ENCODE measurements around the gene CYBC1.
"Not testable (repeated sequence)": the region's sequence is repeated elsewhere in the genome, so short reads cannot be mapped to it uniquely, and the experiment has no call there.

Gene CYBC1

DNA sequence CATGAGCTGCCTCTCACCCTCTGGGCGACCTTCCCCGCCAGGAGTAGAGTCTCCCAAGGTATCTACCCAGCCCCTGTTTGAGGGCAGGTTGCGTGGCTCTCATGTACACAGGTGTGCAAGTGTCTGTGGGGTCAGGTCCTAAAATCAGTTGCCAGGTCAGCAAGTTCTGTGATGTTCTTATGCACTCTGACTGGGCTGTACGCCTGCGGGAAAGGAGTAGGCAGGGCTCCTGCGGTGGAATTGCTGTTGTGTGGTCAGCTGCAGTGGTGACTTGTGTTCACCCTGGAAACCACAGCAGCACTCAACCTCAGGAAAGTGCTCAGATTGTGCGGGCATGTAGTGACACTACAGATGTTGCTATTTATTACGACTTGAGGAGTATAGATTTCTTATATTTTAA is 27.4 kb upstream of the CYBC1 start:
- no peak for DNase-seq

DNA sequence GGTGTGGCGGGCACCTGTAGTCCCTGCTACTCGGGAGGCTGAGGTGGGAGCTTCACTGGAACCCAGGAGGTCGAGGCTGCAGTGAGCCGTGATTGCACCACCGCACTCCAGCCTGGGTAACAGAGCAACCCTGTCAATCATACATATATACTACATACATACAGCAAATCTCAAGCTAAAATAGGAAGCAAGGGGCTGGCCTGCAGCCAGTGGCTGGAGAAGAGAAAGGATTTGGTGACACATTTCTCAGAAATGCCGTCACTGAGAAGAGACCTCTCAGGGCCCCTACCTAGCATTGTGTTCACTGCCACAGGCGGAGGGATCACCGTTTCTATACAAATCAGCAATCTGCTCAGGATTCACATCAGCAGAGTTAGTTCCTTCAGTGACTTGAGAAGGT is 24.9 kb upstream of the CYBC1 start:
- no peak for DNase-seq

DNA sequence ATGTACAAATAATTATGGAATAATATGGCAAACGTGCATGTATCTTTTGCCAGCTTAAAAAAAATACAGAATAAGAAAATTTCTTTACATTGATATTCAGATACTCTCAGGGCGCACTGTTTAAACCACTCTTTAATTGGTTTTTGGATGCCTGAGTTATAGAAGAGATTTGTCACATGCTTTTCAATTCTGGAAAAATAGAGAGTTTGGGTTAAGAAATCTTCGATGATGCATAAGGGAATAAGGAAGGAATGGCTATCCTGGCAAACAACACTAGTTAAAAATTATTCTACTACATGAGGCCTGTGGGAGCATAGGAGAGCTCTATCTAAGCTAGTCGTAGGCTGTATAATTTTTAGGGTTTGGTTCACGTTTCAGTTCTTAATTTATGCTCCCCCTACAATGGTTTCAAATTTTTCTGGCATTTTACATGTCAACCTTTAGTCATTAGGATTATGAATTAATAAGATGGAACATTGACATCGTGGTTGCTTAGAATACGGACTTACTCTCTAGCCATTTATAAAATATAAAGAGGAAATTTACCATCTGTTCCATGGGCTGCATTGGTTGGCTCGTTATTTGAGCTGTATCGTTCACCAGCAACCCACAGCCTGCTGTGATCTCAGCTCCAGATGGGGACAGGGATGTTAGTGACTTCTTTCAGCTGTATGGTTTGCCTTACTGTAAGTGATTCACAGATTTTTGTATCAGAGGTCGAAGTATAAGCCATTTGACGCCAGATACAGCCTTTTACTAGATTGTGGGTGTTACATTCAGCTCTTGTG is 23.9 kb upstream of the CYBC1 start:
- no peak for DNase-seq

DNA sequence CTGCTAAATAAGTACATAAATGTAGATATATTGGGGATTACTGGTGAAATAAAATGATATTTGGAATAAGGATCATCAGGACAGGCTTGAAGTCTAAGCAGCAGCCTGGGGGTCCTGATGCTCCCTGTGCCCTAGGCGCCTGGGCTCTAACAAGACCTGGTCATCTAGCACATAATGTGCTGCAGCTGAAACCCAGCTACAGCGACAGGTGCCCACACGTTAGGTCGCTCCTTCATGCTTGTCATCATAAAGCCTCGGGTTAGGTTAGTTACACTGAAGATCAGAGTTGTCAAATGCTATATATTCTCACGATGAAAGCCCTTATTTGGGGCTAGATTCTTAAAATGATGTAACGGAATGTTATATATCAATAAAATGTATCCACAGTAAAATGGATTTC is 19.5 kb upstream of the CYBC1 start:
- DNase-seq: no peak

DNA sequence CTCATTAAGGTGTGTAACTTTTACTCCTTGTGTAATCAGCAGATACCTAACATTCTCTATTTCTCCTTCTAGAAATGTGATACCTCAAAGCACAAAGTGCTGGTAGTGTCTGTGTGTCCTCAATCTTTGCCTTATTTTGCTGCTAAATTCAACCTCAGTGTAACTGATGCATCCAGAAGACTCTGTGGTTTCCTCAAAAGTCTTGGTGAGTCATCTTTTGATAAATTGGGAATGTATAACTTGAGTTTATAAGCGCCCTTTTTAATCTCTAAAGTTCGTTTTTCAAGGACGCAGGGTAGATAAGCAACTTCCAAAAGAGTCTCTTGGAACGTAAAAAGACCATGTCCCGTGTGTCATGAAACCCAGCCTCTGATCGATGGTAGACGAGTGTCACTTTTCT is 18.1 kb upstream of the CYBC1 start:
- DNase-seq: no peak

DNA sequence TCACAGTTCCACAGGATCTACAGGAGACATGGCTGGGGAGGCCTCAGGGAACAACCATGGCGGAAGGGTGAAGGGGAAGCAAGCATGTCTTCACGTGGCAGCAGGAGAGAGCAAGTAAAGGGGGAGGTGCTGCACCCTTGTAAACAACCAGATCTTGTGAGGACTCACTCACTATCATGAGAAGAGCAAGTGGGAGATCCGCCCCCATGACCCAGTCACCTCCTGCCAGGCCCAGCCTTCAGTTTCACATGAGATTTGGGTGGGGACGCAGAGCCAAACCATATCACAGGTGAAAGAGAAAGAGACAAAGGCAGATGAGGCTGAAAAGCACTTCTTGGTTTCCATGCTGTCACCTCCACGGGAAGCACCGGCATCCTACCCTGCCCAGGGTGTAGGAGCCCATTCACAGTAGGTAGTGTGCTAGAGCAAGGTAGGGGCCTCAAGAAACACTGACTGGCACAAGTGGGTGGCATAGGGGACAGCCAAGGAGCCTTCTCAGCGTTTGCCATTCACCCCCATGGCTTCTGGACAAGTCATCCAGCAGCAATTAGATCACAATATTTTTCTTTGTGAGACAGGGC is 14.6 kb upstream of the CYBC1 start:
- no peak for DNase-seq

DNA sequence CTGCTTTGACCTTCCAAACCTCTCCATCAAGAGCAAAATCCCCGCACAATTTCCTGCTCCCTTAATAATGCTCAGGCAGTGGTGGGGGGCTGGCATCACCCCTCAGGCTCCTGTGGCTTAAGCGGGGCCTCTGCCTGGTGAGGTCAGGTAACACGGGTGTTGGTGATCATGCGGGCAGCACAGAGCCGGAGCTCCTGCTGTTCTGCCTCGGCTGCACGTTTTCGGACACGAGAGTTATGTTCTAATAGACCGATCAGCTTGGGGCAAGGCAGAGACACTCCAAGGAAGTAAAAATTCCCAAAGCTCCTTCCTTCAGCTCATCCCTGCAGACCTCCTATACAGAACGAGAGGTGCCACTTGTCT is 14.0 kb upstream of the CYBC1 start:
- no peak for DNase-seq

DNA sequence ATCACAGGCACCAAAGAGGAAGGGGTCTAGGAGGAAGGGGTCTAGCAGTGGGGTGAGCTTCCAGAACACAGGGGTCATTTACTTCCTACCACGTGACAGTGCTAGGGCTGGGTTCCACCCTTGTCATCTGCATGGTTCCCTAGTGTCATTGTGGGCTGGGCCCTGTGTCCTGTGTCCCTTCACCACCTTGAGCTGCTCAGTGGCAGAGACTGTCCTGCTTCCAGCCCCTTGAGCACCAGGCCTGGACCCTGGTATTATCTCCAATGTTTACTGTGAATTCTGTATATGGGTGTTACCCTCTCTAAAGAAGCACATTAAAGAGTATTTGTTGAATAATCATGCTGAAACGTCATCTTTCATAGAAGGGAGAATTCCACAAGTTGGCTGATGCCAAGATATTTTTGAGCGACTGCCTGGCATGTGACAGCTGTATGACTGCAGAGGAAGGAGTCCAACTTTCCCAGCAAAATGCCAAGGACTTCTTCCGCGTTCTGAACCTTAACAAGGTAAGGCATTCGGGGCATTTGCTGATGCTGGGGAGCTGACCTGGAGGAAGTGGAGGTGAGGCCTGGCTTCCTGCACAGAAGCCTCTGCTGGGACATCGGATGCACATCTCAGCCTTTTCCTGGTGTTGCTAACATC is 13.5 kb upstream of the CYBC1 start:
- DNase-seq: no peak

DNA sequence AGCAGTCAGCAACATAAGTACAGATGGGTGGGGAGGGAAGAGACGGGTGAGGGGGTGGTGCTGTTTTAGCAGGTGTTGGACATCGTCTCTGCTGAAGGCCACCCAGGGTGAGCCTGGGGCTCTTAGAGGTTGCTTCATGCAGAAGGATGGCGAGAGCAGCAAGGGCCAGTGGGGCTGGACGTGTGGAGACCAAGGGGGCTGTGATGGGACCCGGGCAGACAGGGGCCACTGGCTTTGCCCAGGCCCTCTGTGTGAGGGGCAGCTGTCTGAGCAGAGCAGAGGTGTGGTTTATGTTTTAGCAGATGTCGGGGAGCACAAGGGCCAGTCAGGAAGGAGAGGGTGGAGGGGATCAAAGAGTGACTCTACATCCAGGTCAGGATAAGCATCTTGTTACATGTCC is 12.8 kb upstream of the CYBC1 start:
- DNase-seq: no peak

DNA sequence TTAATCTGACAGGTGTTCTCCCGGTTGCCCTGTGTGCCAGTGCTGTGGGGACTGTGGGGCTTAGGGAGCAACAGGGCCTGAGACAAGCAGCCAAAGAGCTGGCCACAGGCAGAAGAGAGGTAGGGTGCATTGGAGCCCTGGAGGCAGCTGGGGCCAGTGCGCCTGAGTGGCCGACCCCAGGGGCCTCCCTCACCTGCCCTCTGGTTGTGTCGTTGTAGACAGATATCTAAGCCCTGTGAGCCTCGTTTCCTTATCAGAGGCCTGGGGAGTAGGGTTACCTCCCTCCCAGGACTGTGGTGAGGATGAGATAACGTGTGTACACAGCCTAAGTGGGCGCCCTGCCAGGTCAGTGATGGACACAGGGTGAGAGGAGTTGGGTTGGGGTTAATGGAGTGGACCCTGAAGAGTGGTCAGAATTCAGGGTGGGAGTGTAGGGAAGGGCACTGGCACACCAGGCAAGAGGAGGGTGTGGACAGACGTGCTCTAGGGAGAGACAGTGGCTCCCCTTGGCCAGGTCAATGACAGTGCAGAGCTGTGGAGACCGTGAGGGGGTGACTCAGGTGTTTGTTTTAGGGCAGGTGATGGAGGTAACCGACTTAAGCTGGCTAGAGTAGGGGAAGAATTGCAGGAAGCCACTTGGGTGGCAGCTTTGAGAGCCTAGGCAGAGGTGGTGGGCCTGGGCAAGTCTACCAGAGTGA is 11.4 kb upstream of the CYBC1 start:
- no peak for DNase-seq

DNA sequence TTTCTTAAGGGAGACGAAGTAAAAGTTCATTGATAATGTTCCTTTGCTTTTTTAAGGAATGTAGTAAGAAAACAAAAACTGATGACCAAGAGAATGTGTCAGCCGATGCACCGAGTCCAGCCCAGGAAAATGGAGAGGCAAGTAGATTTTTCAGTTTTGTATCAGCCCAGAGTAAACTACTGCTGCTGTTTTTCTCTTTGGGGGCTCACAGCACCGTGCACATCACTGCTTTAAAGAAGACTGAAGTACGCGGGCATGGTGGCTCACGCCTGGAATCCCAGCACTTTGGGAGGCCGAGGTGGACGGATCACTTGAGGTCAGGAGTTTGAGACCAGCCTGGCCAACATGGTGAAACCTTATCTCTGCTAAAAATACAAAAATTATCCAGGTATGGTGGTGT is 9.4 kb upstream of the CYBC1 start:
- DNase-seq: not testable (repeated sequence)

DNA sequence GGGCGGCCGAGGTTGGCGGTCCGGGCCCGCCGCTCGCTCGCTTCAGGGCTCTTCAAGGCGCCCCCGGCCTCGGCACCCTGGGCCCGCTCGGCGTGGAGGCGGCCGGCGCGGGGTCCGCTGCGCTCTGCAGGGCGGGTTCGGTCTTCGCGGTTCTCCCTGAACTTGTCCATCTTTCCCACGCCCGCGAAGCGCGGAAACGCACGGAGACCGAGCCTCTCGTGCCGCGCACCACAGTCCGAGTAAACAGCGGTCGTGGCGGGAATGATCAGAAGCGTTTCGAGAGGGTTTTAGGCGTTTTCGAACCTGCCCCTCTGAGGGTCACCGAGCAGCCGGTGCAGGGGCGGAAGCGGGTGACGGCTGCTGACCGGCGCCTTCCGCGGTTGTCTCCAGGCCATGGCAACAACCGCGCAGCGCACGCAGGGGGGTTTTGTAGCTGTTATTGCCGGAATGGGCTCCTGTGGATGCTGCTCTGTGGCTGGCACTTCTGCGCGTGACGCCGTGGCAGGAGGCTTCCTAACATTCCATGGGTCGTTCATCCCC is 8.4 kb upstream of the CYBC1 start:
- DNase-seq: no peak

DNA sequence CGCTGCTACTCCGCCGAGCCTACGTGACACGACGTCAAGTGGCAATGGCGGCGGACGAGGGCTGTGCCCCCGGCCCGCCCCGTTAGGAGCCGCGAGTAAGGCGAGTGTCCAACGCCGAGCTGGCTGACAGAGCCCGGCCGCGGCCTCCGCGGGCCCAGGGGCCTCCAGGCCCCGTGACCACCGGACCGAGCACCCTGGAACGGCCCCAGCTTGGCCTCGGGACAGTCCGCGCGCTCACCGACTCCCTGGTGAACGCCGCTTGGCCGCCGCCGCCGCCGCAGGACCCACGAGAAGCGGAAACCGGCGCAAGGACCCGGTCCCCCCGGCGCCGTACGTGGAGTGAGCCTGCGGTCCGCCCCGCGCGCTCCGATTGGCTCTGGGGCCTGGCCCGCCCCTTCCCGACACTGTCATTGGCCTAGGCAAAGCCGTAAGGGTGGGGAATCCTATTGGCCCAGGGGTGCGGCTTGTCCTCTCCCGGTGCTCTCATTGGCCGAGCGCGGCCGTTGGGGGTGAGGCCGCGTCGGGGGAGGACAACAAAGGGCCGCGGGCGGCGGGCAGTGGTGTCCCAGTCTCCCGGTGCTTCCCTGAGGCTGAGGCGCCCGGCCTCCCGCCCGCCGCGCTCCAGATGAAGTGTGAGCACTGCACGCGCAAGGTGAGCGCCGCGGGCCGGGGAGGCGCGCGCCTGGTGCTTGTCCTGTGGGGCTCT is 7.8 kb upstream of the CYBC1 start, which contains the start of gene NARF:
Gene NARF, plus strand, starts transcription at position 563 of the 706 bp plus-strand sequence. Its CDS starts 63 bp downstream, at position 626.
- DNase-seq: peak; percentile 94

DNA sequence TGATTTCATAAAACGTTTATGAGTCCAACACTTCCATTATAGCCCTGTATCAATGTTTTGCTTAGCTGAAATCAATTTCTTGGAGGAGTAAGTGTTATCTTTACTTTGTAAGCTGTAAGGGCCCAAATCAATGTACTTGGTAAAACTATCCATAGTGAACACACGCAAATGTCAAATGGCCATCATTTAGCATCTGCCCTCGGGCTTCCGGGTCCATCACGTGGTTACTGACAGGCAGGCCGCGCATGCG is 7.3 kb upstream of the CYBC1 start:
- no peak for DNase-seq

DNA sequence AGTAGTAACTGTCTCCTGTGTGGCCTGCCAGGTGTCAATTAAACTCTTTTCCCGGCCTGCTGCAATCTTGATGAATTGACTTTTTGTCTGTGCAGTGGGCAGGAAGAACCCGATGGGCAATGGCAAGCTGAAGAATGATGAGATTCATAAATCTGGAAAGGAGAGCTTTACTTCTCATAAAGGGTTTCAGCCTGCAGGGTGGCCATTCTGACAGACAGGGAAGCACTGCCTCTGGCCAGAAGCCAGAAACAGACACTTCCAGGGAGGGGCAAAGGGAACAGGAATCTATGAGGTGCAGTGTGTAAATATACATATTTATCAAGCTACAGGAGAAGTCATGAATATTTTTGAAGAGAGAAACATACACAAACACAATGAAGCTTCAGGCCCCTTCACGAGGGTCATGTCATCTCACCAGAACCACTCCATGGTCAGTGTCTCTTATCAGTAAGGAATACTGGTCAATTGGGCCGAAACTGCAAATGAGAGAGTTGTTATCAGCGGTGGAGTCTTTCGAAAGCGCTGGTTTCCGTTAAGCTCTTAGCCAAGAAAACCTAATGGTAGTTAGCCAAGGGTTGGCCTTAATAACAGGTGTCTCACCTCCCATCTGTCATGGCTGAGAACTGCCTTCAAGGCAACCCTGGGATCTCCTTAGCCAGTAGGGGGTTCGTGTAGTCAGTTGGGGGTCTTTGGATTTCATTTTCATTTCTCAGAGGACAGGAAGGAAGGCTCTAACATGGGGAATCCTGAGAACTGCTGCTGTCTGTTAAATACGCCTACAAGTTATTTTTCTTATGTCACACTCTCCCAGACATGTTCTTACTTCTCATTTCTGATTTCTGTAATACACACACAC is 6.7 kb upstream of the CYBC1 start:
- DNase-seq: no peak

DNA sequence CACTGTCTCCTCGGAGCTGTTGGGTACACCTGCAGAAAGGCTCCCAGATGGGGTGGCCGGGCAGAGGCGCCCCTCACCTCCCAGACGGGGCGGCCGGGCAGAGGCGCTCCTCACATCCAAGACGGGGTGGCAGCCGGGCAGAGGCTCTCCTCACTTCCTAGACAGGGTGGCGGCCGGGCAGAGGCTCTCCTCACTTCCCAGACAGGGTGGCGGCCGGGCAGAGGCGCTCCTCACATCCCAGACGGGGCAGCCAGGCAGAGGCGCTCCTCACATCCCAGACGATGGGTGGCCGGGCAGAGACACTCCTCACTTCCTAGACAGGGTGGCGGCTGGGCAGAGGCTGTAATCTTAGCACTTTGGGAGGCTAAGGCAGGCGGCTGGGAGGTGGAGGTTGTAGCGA is 3.2 kb upstream of the CYBC1 start:
- not testable (repeated sequence) for DNase-seq

DNA sequence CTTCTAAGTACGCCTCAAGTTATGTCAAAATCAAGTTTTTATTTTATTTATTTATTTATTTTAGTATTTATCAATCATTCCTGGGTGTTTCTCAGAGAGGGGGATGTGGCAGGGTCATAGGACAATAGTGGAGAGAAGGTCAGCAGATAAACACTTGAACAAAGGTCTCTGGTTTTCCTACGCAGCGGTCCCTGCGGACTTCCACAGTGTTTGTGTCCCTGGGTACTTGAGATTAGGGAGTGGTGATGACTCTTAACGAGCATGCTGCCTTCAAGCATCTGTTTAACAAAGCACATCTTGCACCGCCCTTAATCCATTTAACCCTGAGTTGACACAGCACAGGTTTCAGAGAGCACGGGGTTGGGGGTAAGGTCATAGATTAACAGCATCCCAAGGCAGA is 2.6 kb upstream of the CYBC1 start:
- not testable (repeated sequence) for DNase-seq

DNA sequence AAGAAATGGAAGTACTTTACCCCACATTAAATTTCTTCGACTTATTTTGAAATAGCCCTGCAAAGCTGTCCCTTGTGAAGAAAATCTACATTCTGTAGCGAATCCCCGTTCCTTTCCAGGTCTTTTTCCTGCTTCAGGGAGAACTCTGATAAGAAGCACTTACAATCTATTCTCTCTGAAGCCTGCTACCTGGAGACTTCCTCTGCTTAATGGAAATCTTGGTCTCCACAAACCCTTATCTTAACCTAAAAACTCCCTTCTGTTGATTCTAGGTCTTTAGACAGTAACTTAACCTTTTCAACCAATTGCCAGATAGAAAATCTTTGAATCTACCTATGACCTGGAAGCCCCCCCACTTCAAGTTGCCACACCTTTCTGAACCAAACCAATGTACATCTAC is 1.6 kb upstream of the CYBC1 start:
- DNase-seq: no peak

DNA sequence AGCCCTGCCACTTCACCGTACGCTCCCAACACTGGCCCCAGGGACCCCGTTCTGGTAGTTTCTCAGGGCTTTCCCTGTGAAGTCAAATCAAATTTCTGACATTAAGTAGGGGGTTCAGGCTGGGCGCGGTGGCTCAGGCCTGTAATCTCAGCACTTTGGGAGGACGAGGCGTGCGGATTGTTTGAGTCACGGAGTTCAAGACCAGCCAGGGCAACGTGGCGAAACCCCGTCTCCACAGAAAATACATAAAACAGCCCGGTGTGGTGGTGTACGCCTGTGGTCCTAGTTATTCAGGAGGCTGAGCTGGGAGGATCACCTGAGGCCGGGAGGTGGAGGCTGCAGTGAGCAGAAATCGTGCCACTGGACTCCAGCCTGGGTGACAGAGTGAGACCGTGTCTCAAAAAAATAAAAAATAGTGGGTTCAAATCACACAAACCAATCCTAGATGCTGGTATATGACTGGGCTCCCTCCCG is 632 bp downstream of the CYBC1 start:
- no peak for DNase-seq

DNA sequence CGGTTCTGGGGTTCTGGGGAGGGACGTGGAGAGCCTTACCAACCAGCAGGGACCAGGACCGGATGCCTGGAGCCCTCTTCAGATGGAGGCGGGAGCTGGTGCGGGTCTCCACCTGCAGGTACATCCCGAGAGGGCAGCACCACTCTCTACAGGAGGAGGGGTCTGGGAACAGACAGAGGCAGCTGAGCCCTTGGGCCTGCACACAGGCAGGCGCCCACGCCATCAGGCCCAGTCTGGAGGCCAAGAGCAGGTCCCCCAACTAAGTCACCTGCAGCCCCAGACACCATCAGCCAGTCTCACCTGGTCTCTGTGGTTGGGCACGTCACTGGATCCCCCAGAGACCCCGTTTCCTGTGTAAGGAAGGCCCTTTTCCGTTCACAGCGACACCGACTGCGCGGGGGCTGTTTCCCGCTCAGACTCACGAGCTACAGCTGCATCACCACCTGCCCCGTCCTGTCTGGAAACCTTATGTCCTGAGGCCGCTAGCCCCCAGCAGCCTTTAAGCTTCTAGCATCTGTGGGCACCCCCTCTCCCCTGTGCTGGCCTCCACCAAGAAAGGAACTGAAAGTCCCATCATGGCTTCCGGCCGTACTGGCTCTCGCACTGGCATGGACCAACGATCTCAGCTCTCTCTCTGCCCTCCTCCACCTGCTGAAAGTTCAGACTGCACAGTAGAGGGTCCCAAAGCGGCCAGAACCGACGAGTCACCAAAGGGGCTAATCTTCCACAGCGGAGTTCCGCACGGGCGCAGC is 1.2 kb downstream of the CYBC1 start:
- DNase-seq: no peak

DNA sequence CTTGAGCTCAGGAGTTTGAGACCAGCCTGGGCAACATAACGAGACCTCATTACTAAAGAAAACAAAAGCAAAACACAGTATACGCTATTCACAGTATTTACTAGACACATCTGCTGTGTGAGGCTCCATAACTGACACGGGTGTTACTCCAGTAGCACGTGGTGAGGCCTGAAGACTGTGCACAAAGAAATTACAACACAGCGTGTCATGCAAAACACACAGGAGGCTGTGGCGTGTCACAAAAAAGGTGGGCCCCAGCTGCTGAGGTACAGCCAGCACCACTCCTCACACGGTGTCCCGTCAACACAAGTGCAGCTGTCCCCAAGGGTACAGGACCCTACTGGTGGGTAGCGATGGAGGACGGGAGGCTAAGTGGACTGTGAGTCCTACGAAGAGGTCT is 2.7 kb downstream of the CYBC1 start:
- DNase-seq: no peak
